SK-N-SH (cell line): ENCODE results near the gene PRXL2B. TPM values are rescaled to one million over a fixed set of nuclear protein-coding genes. Genes with fewer than 3 reads are reported as not detected.

Experiments
- CTCF ChIA-PET: fragments of 300-600, 350-600 bp; formaldehyde crosslinking; extraction: SDS; loops from one replicate; lab custom pipeline; 2021; lab: Yijun Ruan, JAX
- POLR2A ChIA-PET: fragments of 350-600 bp; sonication (Branson Sonifier 250); formaldehyde crosslinking; extraction: SDS; loops from one replicate; lab custom pipeline; 2020; ENCODE audit warnings: antibody characterized with exemption, inconsistent platforms; lab: Yijun Ruan, JAX
- DNase-seq: peaks from one replicate; pipeline ENCODE4 v3.0.0; 2012
- H2AFZ ChIP-seq: fragments of 200-600 bp; sonication (generic); 2 replicates; pipeline ENCODE4 v1.8.1; 2016; ENCODE audit warnings: antibody characterized with exemption, mild to moderate bottlenecking, low read depth
- H3F3A ChIP-seq: fragments of 200-600 bp; sonication (generic); replicated peaks from 2 replicates; pipeline ENCODE3; 2016; ENCODE audit warnings: antibody characterized with exemption, mild to moderate bottlenecking; ENCODE audit not compliant: insufficient read depth
- H3K27ac ChIP-seq, 2 experiments: fragments of 200-500 bp in 1 of 2; fragments of 200-600 bp in 1 of 2; sonication (Bioruptor generic) in 1 of 2; sonication (generic), shearing (Covaris generic) in 1 of 2; 2 replicates each; pipeline versions ENCODE4 v1.5.1 to v1.6.1; 2014 to 2016; ENCODE audit warnings: low read depth in 2 of 2, inconsistent platforms in 1 of 2, low read length in 1 of 2, mild to moderate bottlenecking in 1 of 2, mixed read lengths in 1 of 2
- H3K27me3 ChIP-seq: fragments of 200-600 bp; sonication (generic), shearing (Covaris generic); 2 replicates; pipeline ENCODE4 v1.6.1; 2016; ENCODE audit warnings: mixed run types; ENCODE audit not compliant: insufficient read depth
- H3K36me3 ChIP-seq, 2 experiments: fragments of 200-500 bp in 1 of 2; fragments of 200-600 bp in 1 of 2; sonication (Bioruptor generic) in 1 of 2; sonication (generic) in 1 of 2; replicated peaks in 1 of 2; 2 replicates each; pipeline versions ENCODE3 to v1.5.1; 2014 to 2016; ENCODE audit warnings: low read length in 1 of 2, mild to moderate bottlenecking in 1 of 2; ENCODE audit not compliant: insufficient read depth in 2 of 2, control insufficient read depth in 1 of 2
- H3K4me1 ChIP-seq, 2 experiments: fragments of 200-500 bp in 1 of 2; fragments of 200-600 bp in 1 of 2; sonication (Bioruptor generic) in 1 of 2; sonication (generic), shearing (Covaris generic) in 1 of 2; 2 replicates each; pipeline versions ENCODE4 v1.5.1 to v1.6.1; 2014 to 2016; ENCODE audit warnings: low read depth in 1 of 2, low read length in 1 of 2, mixed run types in 1 of 2; ENCODE audit not compliant: insufficient read depth in 2 of 2, control insufficient read depth in 1 of 2
- H3K4me2 ChIP-seq: fragments of 200-600 bp; sonication (generic), shearing (Covaris generic); 2 replicates; pipeline ENCODE4 v1.6.1; 2017; ENCODE audit warnings: mixed run types
- H3K4me3 ChIP-seq, 2 experiments: fragments of 200-500 bp in 1 of 2; fragments of 200-600 bp in 1 of 2; sonication (Bioruptor generic) in 1 of 2; sonication (generic), shearing (Covaris generic) in 1 of 2; 2 replicates each; pipeline versions ENCODE4 v1.5.1 to v1.8.1; 2014 to 2016; ENCODE audit warnings: low read depth in 2 of 2, inconsistent platforms in 1 of 2, low read length in 1 of 2, mild to moderate bottlenecking in 1 of 2, mixed read lengths in 1 of 2, moderate library complexity in 1 of 2
- H3K79me2 ChIP-seq: fragments of 200-600 bp; sonication (generic); 2 replicates; pipeline ENCODE4 v1.8.1; 2017; ENCODE audit warnings: mild to moderate bottlenecking; ENCODE audit not compliant: insufficient read depth
- H3K9ac ChIP-seq: fragments of 200-600 bp; sonication (generic); 2 replicates; pipeline ENCODE4 v1.6.1; 2017; ENCODE audit warnings: mixed run types
- H3K9me2 ChIP-seq: fragments of 200-600 bp; sonication (generic); 2 replicates; pipeline ENCODE4 v1.6.1; 2017; ENCODE audit warnings: mixed run types
- H3K9me3 ChIP-seq: fragments of 200-600 bp; sonication (generic); 2 replicates; pipeline ENCODE4 v1.6.1; 2017; ENCODE audit warnings: mixed run types, mild to moderate bottlenecking, moderate library complexity
- H4K20me1 ChIP-seq: fragments of 200-600 bp; sonication (generic); 2 replicates; pipeline ENCODE4 v1.6.1; 2017; ENCODE audit warnings: mild to moderate bottlenecking, mixed run types; ENCODE audit not compliant: insufficient read depth
- CHD2 ChIP-seq: fragments of 150-350 bp; IDR thresholded peaks from 2 replicates; pipeline ENCODE4 v1.6.1; 2018; ENCODE audit warnings: low read length; ENCODE audit not compliant: partially characterized antibody
- FOXJ3 ChIP-seq: sonication (generic); formaldehyde crosslinking; IDR thresholded peaks from 2 replicates; pipeline ENCODE4 v1.5.1; 2020; ENCODE audit warnings: mild to moderate bottlenecking, missing genetic modification reagents
- GATA2 ChIP-seq: sonication (generic); formaldehyde crosslinking; IDR thresholded peaks from 2 replicates; pipeline ENCODE4 v1.5.0; 2020; ENCODE audit warnings: mild to moderate bottlenecking, missing genetic modification reagents
- RAD21 ChIP-seq: IDR thresholded peaks from 2 replicates; pipeline ENCODE4 v1.6.1; 2012; ENCODE audit warnings: mild to moderate bottlenecking, low read length
- RFX5 ChIP-seq: IDR thresholded peaks from 2 replicates; pipeline ENCODE4 v1.6.1; 2012; ENCODE audit warnings: mild to moderate bottlenecking, improper control_type of control experiment, low read length
- SIN3A ChIP-seq: IDR thresholded peaks from 2 replicates; pipeline ENCODE4 v1.6.1; 2012; ENCODE audit warnings: low read depth, mild to moderate bottlenecking, low read length, moderate library complexity, borderline replicate concordance
- SMC3 ChIP-seq: IDR thresholded peaks from 2 replicates; pipeline ENCODE4 v1.6.1; 2012; ENCODE audit warnings: low read depth, low read length, improper control_type of control experiment
- TAF1 ChIP-seq: IDR thresholded peaks from 2 replicates; pipeline ENCODE4 v1.6.1; 2012; ENCODE audit warnings: low read depth, mild to moderate bottlenecking, low read length, moderate library complexity, borderline replicate concordance
- WGBS: methylation state at CpG from one replicate; pipeline ENCODE4 v1.1.6; 2017; ENCODE audit warnings: low lambda C conversion rate; 5-methylcytosine and 5-hydroxymethylcytosine counted together
- polyA plus RNA-seq, 3 experiments: library from polyadenylated mRNA; depleted of rRNA; stranded (reverse); fragments of >200 nt; gene quantifications; 2 replicates each; pipeline ENCODE4 v1.2.3, GENCODE V29; 2012
- TF ChIP-seq, protein P1 (sequence below): fragments of 150-350 bp; IDR thresholded peaks from 2 replicates; pipeline ENCODE4 v1.6.1; 2016; ENCODE audit warnings: mild to moderate bottlenecking, low read depth, low read length
- TF ChIP-seq, protein P2 (sequence below): fragments of 150-350 bp; IDR thresholded peaks from 2 replicates; pipeline ENCODE4 v1.6.1; 2017; ENCODE audit warnings: antibody characterized with exemption, low read length, low read depth, borderline replicate concordance
- TF ChIP-seq, protein P3 (sequence below): fragments of 200-600 bp; sonication (generic); IDR thresholded peaks from 2 replicates; pipeline ENCODE4 v1.6.1; 2017; ENCODE audit warnings: antibody characterized with exemption, mild to moderate bottlenecking, moderate library complexity
- TF ChIP-seq, protein P4 (sequence below): IDR thresholded peaks from 2 replicates; pipeline ENCODE4 v1.4.0; 2012; ENCODE audit warnings: low read depth

The PRXL2B gene
- polyA plus RNA-seq, 1 of the 3 experiments (the other 2 are of a cell fraction) = 33.7 TPM

DNA sequence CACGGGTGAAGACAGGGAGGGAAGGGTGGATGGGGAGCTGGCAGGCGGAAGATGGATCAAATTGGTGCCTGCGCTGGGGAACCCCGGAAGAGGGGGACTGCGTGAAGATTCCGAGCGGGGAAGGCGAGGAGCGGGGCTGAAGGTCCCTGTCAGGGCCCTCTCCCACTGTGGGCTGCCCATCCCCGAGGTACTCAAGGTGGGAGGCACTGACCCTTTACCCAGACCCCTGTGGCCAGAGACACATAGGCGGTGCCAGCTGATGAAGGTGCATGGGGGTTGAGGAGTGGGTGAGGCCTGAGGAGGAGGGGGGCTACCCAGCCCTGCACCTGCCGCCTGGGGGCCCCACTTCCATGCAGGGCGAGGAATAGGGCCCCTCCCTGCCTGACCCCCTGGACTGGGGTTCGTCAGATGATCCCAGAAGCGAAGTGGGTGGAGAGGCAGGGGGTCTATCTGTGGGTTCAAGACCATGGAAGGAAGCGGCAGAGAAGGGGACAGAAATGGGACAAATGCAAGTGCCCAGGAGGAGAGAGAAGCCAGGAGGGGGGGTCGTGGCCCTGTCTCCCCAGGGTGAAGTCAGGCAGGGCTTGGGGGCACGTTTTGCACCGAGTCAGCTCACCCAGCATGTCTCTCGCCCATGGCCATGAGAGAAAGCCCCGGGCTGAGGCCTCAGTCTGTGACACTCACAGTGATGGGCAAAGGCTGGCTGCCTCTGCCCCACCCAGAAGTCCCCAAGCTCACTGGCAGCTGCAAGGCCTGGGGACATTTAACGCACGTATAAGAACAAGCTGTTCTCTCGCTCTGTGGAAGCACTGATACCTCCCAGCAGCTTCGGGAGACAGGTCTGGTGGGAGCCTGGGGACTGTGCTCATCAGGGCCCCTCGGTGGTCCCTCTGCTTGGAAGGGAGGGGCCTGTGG, 53.3 kb downstream of the PRXL2B start:
- 76% methylated on average over 14 of the region's 26 CpGs for WGBS
- TF ChIP-seq SMC3 (no peak), RAD21 (no peak), GATA2 (no peak), TAF1 (no peak), SIN3A (no peak), RFX5 (no peak), FOXJ3 (CRISPR knock-in tag) (no peak), CHD2 (no peak)
- TF ChIP-seq, protein P1, sequence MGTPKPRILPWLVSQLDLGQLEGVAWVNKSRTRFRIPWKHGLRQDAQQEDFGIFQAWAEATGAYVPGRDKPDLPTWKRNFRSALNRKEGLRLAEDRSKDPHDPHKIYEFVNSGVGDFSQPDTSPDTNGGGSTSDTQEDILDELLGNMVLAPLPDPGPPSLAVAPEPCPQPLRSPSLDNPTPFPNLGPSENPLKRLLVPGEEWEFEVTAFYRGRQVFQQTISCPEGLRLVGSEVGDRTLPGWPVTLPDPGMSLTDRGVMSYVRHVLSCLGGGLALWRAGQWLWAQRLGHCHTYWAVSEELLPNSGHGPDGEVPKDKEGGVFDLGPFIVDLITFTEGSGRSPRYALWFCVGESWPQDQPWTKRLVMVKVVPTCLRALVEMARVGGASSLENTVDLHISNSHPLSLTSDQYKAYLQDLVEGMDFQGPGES = no peak
- TF ChIP-seq, protein P2, sequence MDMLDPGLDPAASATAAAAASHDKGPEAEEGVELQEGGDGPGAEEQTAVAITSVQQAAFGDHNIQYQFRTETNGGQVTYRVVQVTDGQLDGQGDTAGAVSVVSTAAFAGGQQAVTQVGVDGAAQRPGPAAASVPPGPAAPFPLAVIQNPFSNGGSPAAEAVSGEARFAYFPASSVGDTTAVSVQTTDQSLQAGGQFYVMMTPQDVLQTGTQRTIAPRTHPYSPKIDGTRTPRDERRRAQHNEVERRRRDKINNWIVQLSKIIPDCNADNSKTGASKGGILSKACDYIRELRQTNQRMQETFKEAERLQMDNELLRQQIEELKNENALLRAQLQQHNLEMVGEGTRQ = no peak
- TF ChIP-seq, protein P3, sequence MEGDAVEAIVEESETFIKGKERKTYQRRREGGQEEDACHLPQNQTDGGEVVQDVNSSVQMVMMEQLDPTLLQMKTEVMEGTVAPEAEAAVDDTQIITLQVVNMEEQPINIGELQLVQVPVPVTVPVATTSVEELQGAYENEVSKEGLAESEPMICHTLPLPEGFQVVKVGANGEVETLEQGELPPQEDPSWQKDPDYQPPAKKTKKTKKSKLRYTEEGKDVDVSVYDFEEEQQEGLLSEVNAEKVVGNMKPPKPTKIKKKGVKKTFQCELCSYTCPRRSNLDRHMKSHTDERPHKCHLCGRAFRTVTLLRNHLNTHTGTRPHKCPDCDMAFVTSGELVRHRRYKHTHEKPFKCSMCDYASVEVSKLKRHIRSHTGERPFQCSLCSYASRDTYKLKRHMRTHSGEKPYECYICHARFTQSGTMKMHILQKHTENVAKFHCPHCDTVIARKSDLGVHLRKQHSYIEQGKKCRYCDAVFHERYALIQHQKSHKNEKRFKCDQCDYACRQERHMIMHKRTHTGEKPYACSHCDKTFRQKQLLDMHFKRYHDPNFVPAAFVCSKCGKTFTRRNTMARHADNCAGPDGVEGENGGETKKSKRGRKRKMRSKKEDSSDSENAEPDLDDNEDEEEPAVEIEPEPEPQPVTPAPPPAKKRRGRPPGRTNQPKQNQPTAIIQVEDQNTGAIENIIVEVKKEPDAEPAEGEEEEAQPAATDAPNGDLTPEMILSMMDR = no peak
- TF ChIP-seq, protein P4, sequence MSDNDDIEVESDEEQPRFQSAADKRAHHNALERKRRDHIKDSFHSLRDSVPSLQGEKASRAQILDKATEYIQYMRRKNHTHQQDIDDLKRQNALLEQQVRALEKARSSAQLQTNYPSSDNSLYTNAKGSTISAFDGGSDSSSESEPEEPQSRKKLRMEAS = no peak
- TF ChIP-seq, all 33 proteins: peak for 0
- CTCF ChIA-PET = interaction anchor here (0.6 to 1.1 kb wide), 2 partner anchors 23 to 96 kb away, joined by 3 read pairs; no protein-coding TSS in a partner anchor

More for the DNA sequence above, 53.3 kb downstream of the PRXL2B start:
- no peak overlapping the region for H3K4me2 ChIP-seq
- H4K20me1 ChIP-seq = no peaks in the 10 kb centered on the region
- no peak overlapping the region for H3K9ac ChIP-seq
- POLR2A ChIA-PET = interaction anchor here (0.8 kb wide), 1 partner anchor 29 kb away, joined by 4 read pairs; no protein-coding TSS in a partner anchor
- H3K9me2 ChIP-seq = no peaks in the 10 kb centered on the region
- no peak overlapping the region for H2AFZ ChIP-seq
- no peak overlapping the region for H3K27ac ChIP-seq
- H3K4me1 ChIP-seq = peaks cover 0 to 22% of the 10 kb centered on the region in 2 experiments; a peak in 1 of 4 replicates
- H3F3A ChIP-seq = no peaks in the 10 kb centered on the region
- no peaks in the 10 kb centered on the region for H3K27me3 ChIP-seq
- DNase-seq = no peak
- no peak overlapping the region for H3K4me3 ChIP-seq
- no peaks in the 10 kb centered on the region for H3K9me3 ChIP-seq
- peaks cover 10% of the 10 kb centered on the region; the same call in 1 of the 2 replicates for H3K79me2 ChIP-seq
- H3K36me3 ChIP-seq = no peaks in the 10 kb centered on the region
